H1 (cell line): Measurements from ENCODE around the gene GRIA1. TPM values are rescaled to one million over a fixed set of nuclear protein-coding genes. Genes with fewer than 3 reads are reported as not detected.

Experiments used
- CTCF ChIA-PET: fragments of 300-600 bp; sonication (Branson Sonifier 250); formaldehyde crosslinking; loops from one replicate; lab custom pipeline; 2021; ENCODE audit not compliant: partially characterized antibody; lab: Charles Lee
- POLR2A ChIA-PET: fragments of 300-600 bp; sonication (Branson Sonifier 250); formaldehyde crosslinking; loops from one replicate; lab custom pipeline; 2021; ENCODE audit warnings: inconsistent platforms; ENCODE audit not compliant: partially characterized antibody; lab: Charles Lee
- DNase-seq, 2 experiments: peaks; one replicate each; pipeline versions ENCODE4 v3.0.0 to v3.0.0-alpha.2; 2010 to 2022; ENCODE audit warnings: low spot score in 2 of 2, low read depth in 1 of 2, mixed read lengths in 1 of 2
- FAIRE-seq: peaks from 2 replicates; lab custom pipeline; 2011; peaks lifted over from hg19 to GRCh38; lab: Jason Lieb, UNC
- H2AFZ ChIP-seq: 2 replicates; pipeline ENCODE4 v1.8.1; 2012; ENCODE audit warnings: low read length, inconsistent platforms
- H2AK5ac ChIP-seq: 2 replicates; pipeline ENCODE4 v1.6.1; 2013; ENCODE audit warnings: low read depth, low read length
- H2BK120ac ChIP-seq: replicated peaks from 2 replicates; pipeline ENCODE3; 2013; ENCODE audit warnings: low read depth, low read length, inconsistent platforms
- H2BK12ac ChIP-seq: 2 replicates; pipeline ENCODE4 v1.6.1; 2013; ENCODE audit warnings: low read depth, low read length
- H2BK15ac ChIP-seq: 2 replicates; pipeline ENCODE4 v1.6.1; 2013; ENCODE audit warnings: low read length
- H2BK20ac ChIP-seq: 2 replicates; pipeline ENCODE4 v1.6.1; 2013; ENCODE audit warnings: low read length
- H2BK5ac ChIP-seq: 2 replicates; pipeline ENCODE4 v1.6.1; 2013; ENCODE audit warnings: low read depth, low read length
- H3K14ac ChIP-seq: 2 replicates; pipeline ENCODE4 v1.6.1; 2013; ENCODE audit warnings: inconsistent platforms; ENCODE audit not compliant: insufficient read length
- H3K18ac ChIP-seq: 2 replicates; pipeline ENCODE4 v1.6.1; 2013; ENCODE audit warnings: low read length; ENCODE audit errors: extremely low read depth
- H3K23ac ChIP-seq: 2 replicates; pipeline ENCODE4 v1.6.1; 2013; ENCODE audit warnings: inconsistent platforms; ENCODE audit not compliant: insufficient read length
- H3K23me2 ChIP-seq: 2 replicates; pipeline ENCODE4 v1.6.1; 2013; ENCODE audit warnings: low read depth, low read length
- H3K27ac ChIP-seq: 2 replicates; pipeline ENCODE4 v1.6.1; 2011; ENCODE audit warnings: low read depth, low read length, inconsistent platforms
- H3K27me3 ChIP-seq, 4 experiments: replicated peaks in 1 of 4; 1 replicate in 1 of 4; 2 replicates in 3 of 4; pipeline versions ENCODE4 v1.6.1 to v1.8.1; 2011 to 2013; ENCODE audit warnings: low read length in 3 of 4, mild to moderate bottlenecking in 3 of 4, inconsistent platforms in 2 of 4, mixed read lengths in 2 of 4, moderate library complexity in 1 of 4; ENCODE audit not compliant: control insufficient read depth in 3 of 4, insufficient read depth in 3 of 4; ENCODE audit errors: extremely low read depth in 1 of 4
- H3K36me3 ChIP-seq, 4 experiments: 2 replicates each; pipeline versions ENCODE4 v1.6.1 to v1.8.1; 2011 to 2013; ENCODE audit warnings: mild to moderate bottlenecking in 4 of 4, low read length in 3 of 4, moderate library complexity in 2 of 4, control low read depth in 1 of 4, inconsistent platforms in 1 of 4; ENCODE audit not compliant: insufficient read depth in 4 of 4, control insufficient read depth in 2 of 4
- H3K4ac ChIP-seq: replicated peaks from 2 replicates; pipeline ENCODE3; 2013; ENCODE audit warnings: low read length, low read depth, mixed read lengths, inconsistent platforms; ENCODE audit not compliant: insufficient read length
- H3K4me1 ChIP-seq, 4 experiments: replicated peaks in 1 of 4; 1 replicate in 1 of 4; 2 replicates in 3 of 4; pipeline versions ENCODE4 v1.6.1 to v1.8.1; 2011 to 2013; ENCODE audit warnings: low read length in 3 of 4, inconsistent platforms in 2 of 4, mixed read lengths in 1 of 4; ENCODE audit not compliant: insufficient read depth in 4 of 4, control insufficient read depth in 3 of 4
- H3K4me2 ChIP-seq, 2 experiments: 2 replicates each; pipeline versions ENCODE4 v1.6.1 to v1.8.1; 2011 to 2013; ENCODE audit warnings: low read depth in 2 of 2, low read length in 2 of 2, control low read depth in 1 of 2, inconsistent platforms in 1 of 2, mild to moderate bottlenecking in 1 of 2; ENCODE audit not compliant: insufficient read depth in 1 of 2
- H3K4me3 ChIP-seq, 4 experiments: fragments of 200-600, 300-600 bp in 1 of 4; sonication (generic), shearing (Covaris generic), sonication (Bioruptor Twin) in 1 of 4; 2 replicates each; pipeline versions ENCODE4 v1.5.1 to v1.8.1; 2011 to 2016; ENCODE audit warnings: low read length in 4 of 4, low read depth in 3 of 4, control low read depth in 2 of 4, inconsistent platforms in 2 of 4, mild to moderate bottlenecking in 2 of 4, mixed read lengths in 1 of 4, moderate library complexity in 1 of 4; ENCODE audit not compliant: insufficient read depth in 2 of 4; ENCODE audit errors: extremely low read depth in 1 of 4
- H3K56ac ChIP-seq: replicated peaks from 2 replicates; pipeline ENCODE3; 2013; ENCODE audit warnings: low read depth, mild to moderate bottlenecking, mixed read lengths, low read length, inconsistent platforms; ENCODE audit not compliant: insufficient read length
- H3K79me1 ChIP-seq: 2 replicates; pipeline ENCODE4 v1.6.1; 2013; ENCODE audit warnings: low read depth, low read length, control low read depth
- H3K79me2 ChIP-seq, 2 experiments: 2 replicates each; pipeline versions ENCODE4 v1.6.1 to v1.8.1; 2012 to 2013; ENCODE audit warnings: low read length in 2 of 2, mild to moderate bottlenecking in 2 of 2, inconsistent platforms in 1 of 2; ENCODE audit not compliant: insufficient read depth in 2 of 2, control insufficient read depth in 1 of 2
- H3K9ac ChIP-seq, 4 experiments: replicated peaks in 1 of 4; 1 replicate in 1 of 4; 2 replicates in 3 of 4; pipeline versions ENCODE4 v1.6.1 to v1.8.1; 2011 to 2013; ENCODE audit warnings: low read depth in 3 of 4, low read length in 3 of 4, control low read depth in 2 of 4, mild to moderate bottlenecking in 2 of 4, moderate library complexity in 2 of 4, inconsistent platforms in 1 of 4; ENCODE audit errors: extremely low read depth in 1 of 4
- H3K9me3 ChIP-seq, 2 experiments: 2 replicates each; pipeline versions ENCODE4 v1.6.1 to v1.8.1; 2012 to 2013; ENCODE audit warnings: mild to moderate bottlenecking in 2 of 2, moderate library complexity in 2 of 2, control low read depth in 1 of 2, inconsistent platforms in 1 of 2, low read depth in 1 of 2, low read length in 1 of 2, mixed read lengths in 1 of 2; ENCODE audit not compliant: insufficient read depth in 2 of 2
- H4K20me1 ChIP-seq, 2 experiments: replicated peaks in 1 of 2; 2 replicates each; pipeline versions ENCODE3 to v1.8.1; 2011 to 2013; ENCODE audit warnings: inconsistent platforms in 2 of 2, low read length in 2 of 2, mild to moderate bottlenecking in 1 of 2; ENCODE audit not compliant: insufficient read depth in 2 of 2, control insufficient read depth in 1 of 2
- H4K5ac ChIP-seq: 2 replicates; pipeline ENCODE4 v1.6.1; 2013; ENCODE audit warnings: low read length, low read depth, mixed read lengths, inconsistent platforms; ENCODE audit not compliant: insufficient read length
- H4K8ac ChIP-seq: 2 replicates; pipeline ENCODE4 v1.8.0; 2013; ENCODE audit warnings: mild to moderate bottlenecking, moderate library complexity, low read length, inconsistent platforms; ENCODE audit not compliant: insufficient read depth; ENCODE audit errors: extremely low read depth
- H4K91ac ChIP-seq: replicated peaks from 2 replicates; pipeline ENCODE3; 2013; ENCODE audit warnings: low read length, mixed read lengths, inconsistent platforms; ENCODE audit not compliant: insufficient read length
- FOSL1 ChIP-seq: IDR thresholded peaks from 2 replicates; pipeline ENCODE4 v1.6.1; 2011; ENCODE audit warnings: mild to moderate bottlenecking, low read depth, low read length, moderate library complexity; ENCODE audit not compliant: insufficient read depth
- HDAC6 ChIP-seq: IDR thresholded peaks from one replicate; pipeline ENCODE4 v1.7.1; 2012; ENCODE audit warnings: low read depth, mild to moderate bottlenecking, inconsistent platforms, low read length, moderate library complexity
- RXRA ChIP-seq: IDR thresholded peaks from 2 replicates; pipeline ENCODE4 v1.6.1; 2011; ENCODE audit warnings: low read depth, mild to moderate bottlenecking, low read length, moderate library complexity; ENCODE audit not compliant: insufficient read depth
- SIRT6 ChIP-seq: IDR thresholded peaks from one replicate; pipeline ENCODE4 v1.7.1; 2012; ENCODE audit warnings: low read length, inconsistent platforms
- SRF ChIP-seq: IDR thresholded peaks from 2 replicates; pipeline ENCODE4 v1.6.1; 2011; ENCODE audit warnings: mild to moderate bottlenecking, low read depth, low read length, moderate library complexity
- SUZ12 ChIP-seq: fragments of 200-600 bp; sonication (generic); IDR thresholded peaks from 2 replicates; pipeline ENCODE4 v1.6.1; 2012; ENCODE audit warnings: mild to moderate bottlenecking, inconsistent platforms, low read length, moderate library complexity, mixed read lengths
- TAF7 ChIP-seq: optimal IDR thresholded peaks from 2 replicates; pipeline ENCODE3; 2011; ENCODE audit warnings: low read depth, mild to moderate bottlenecking, inconsistent platforms, low read length, moderate library complexity, borderline replicate concordance
- WGBS, 2 experiments: shearing (Covaris generic) in 1 of 2; methylation state at CpG; one replicate each; pipeline versions ENCODE4 v1.1.6 to v1.1.7; 2013 to 2015; ENCODE audit warnings: low lambda C conversion rate in 2 of 2, mixed read lengths in 2 of 2, inconsistent platforms in 1 of 2, low coverage in 1 of 2, missing lambda C conversion rate in 1 of 2; ENCODE audit not compliant: insufficient replicate concordance in 2 of 2, insufficient coverage in 1 of 2, insufficient read length in 1 of 2; ENCODE audit errors: extremely low coverage in 1 of 2, missing lambda C conversion rate in 1 of 2; 5-methylcytosine and 5-hydroxymethylcytosine counted together
- polyA plus RNA-seq, 7 experiments: library from polyadenylated mRNA; depleted of rRNA in 3 of 7; stranded (reverse) in 5 of 7; unstranded in 2 of 7; fragments of >200 nt in 5 of 7; fragments of 200-250 nt in 2 of 7; gene quantifications; 1 replicate in 5 of 7; 2 replicates in 1 of 7; 4 replicates in 1 of 7; pipeline versions ENCODE4 v1.2.1 to v1.2.3, GENCODE V29; 2011 to 2013; ENCODE audit warnings: missing spikeins in 2 of 7, mixed read lengths in 2 of 7
- total RNA-seq: library from RNA; stranded (reverse); fragmentation: NEBNext Ultra II Directional; extraction: Animal tissue kit (Norgen Biotek cat#: 25700); gene quantifications from 2 replicates; pipeline ENCODE4 v1.2.1, GENCODE V29; 2021

GRIA1 gene
- total and polyA plus RNA-seq, 2 of the 8 experiments (the other 6 are each of a cell fraction or from before 2014, with no cell fraction given): 0.97 to 2.5 TPM

DNA sequence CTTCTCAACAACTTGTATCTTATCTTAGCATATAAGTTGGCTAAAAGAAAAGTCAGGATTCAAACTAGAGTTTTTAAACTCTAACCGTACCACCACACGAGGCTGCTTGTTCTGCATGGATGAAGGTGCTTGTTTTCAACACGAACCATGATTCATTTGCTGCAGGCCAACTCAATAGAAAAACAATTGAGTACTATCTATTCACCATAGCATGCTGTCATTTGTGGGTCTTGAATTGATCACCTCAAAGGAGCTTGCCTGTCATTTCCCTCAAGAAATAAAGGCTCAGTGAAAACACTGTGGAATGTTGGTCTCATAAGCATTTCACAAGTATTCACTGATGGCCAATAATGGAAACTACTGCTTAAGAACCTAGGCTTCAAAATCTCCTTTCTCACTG lies 21.0 kb upstream of the GRIA1 start:
- POLR2A ChIA-PET: no interaction called here
- FAIRE-seq: no peak
- TF ChIP-seq FOSL1: no peak
- TF ChIP-seq TAF7: no peak
- TF ChIP-seq SUZ12: no peak
- no peak for TF ChIP-seq RXRA
- TF ChIP-seq SRF: no peak
- TF ChIP-seq HDAC6: no peak
- TF ChIP-seq SIRT6: no peak

More for the DNA sequence above, 21.0 kb upstream of the GRIA1 start:
- Histone ChIP-seq H3K4me3 (no peak overlapping the region), H3K9ac (no peak overlapping the region), H4K5ac (no peak overlapping the region), H3K9me3 (0 out of 4 replicates have a peak, but pooled peaks cover 0 to 4% of the 10 kb centered on the region in 2 experiments), H3K23ac (no peak overlapping the region), H3K4me1 (0 out of 7 replicates have a peak, but pooled peaks cover 0 to 4% (median 0%) of the 10 kb centered on the region in 4 experiments), H4K20me1 (no peaks in the 10 kb centered on the region), H2BK12ac (no peak overlapping the region), H4K8ac (no peak overlapping the region), H2BK120ac (no peak overlapping the region), H2BK15ac (no peak overlapping the region), H3K56ac (no peak overlapping the region), H4K91ac (no peak overlapping the region), H3K27ac (no peak overlapping the region), H3K27me3 (no peaks in the 10 kb centered on the region), H3K23me2 (no peaks in the 10 kb centered on the region; the same call in 1 of the 2 replicates), H3K79me2 (no peaks in the 10 kb centered on the region), H2AFZ (no peak overlapping the region), H3K14ac (no peak overlapping the region), H2BK20ac (peak overlapping the region; percentile 41; the same call in 1 of the 2 replicates), H3K36me3 (no peaks in the 10 kb centered on the region), H3K4ac (no peak overlapping the region), H3K18ac (no peak overlapping the region), H3K4me2 (no peak overlapping the region), H2BK5ac (no peak overlapping the region), H2AK5ac (no peak overlapping the region), H3K79me1 (no peaks in the 10 kb centered on the region)
- 92% methylated on average over 3 of the region's 3 CpGs; no CpG with 5 or more reads in 1 of the 2 experiments for WGBS, 2 experiments
- CTCF ChIA-PET: interaction anchor here (0.9 kb wide), 1 partner anchor 42 kb away, joined by 3 read pairs; no protein-coding TSS in a partner anchor
- no peak for DNase-seq
